Measurements from ENCODE around the gene CDH8. TPM values are rescaled to one million over a fixed set of nuclear protein-coding genes. Genes with fewer than 3 reads are reported as not detected.

CDH8 gene
- total and polyA plus RNA-seq, 2 donors (not counting 3 experiments of a cell fraction or from before 2014, with no cell fraction given), result not detected

DNA sequence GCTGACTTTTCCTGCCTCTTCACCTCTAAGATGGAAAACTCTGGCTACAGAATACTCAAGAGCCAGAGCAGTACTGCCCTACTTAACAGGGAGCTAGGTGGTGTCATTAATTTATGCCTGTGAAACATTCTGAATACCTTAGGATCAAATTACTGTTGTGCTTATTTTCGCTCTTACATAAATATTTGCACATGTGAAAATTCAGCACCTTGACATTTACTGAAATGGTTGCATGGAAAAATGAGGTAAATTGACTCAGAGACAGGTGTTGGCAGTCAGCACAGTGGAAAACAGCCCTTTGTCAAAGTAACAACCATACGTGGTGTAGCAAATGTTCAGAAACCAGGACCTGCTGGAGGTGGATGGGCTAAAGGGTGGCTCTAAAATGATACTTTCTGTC lies 193.6 kb downstream of the CDH8 start:
- DNase-seq (ENCODE audit: low read depth, low spot score), result no peak
- H3K36me3 ChIP-seq (ENCODE audit: control insufficient read depth in 2 of 2, extremely low read depth in 1 of 2, insufficient read depth in 2 of 2, low read length in 2 of 2), result no peaks in the 10 kb centered on the region
- H3K79me2 ChIP-seq (ENCODE audit: control insufficient read depth, insufficient read depth, low read length), result no peaks in the 10 kb centered on the region
- H4K20me1 ChIP-seq (replicated peaks; ENCODE audit: control insufficient read depth, extremely low read depth, insufficient read depth, low read length), result no peaks in the 10 kb centered on the region
- H3K4me3 ChIP-seq (replicated peaks in 1 of 3; ENCODE audit: insufficient read depth in 1 of 3, low read depth in 1 of 3, low read length in 3 of 3), result no peak overlapping the region
- no TSS peak for BruUV-seq (replicated peaks)
- POLR2A ChIA-PET, result no interaction called here
- H3K9me1 ChIP-seq (replicated peaks; ENCODE audit: control insufficient read depth, extremely low read depth, insufficient read depth, low read length), result no peaks in the 10 kb centered on the region
- CTCF ChIA-PET, result no interaction called here
- no peaks in the 10 kb centered on the region for H3K27me3 ChIP-seq (ENCODE audit: control insufficient read depth in 2 of 2, insufficient read depth in 2 of 2, low read length in 2 of 2)
- intact Hi-C loops (cut with micrococcal nuclease), result no loop called here
- TF ChIP-seq MYC (IDR thresholded peaks at IDR 0.05; ENCODE audit: low read depth, low read length) (no peak), POLR2A (IDR thresholded peaks at IDR 0.05; ENCODE audit: low read depth, low read length) (no peak), JUN (IDR thresholded peaks at IDR 0.05; ENCODE audit: borderline replicate concordance, insufficient read depth, insufficient read length, low read depth) (no peak), FOS (IDR thresholded peaks at IDR 0.05; ENCODE audit: borderline replicate concordance, insufficient read depth, low read length) (no peak), POLR2AphosphoS5 (IDR thresholded peaks at IDR 0.05; ENCODE audit: insufficient read depth, low read depth, low read length) (no peak), EZH2 (IDR thresholded peaks at IDR 0.05; ENCODE audit: borderline replicate concordance, low read depth, low read length, severe bottlenecking) (no peak), GATA2 (IDR thresholded peaks at IDR 0.05; ENCODE audit: insufficient read depth, insufficient read length, low read depth, low read length) (no peak)
- TF ChIP-seq, protein P1, sequence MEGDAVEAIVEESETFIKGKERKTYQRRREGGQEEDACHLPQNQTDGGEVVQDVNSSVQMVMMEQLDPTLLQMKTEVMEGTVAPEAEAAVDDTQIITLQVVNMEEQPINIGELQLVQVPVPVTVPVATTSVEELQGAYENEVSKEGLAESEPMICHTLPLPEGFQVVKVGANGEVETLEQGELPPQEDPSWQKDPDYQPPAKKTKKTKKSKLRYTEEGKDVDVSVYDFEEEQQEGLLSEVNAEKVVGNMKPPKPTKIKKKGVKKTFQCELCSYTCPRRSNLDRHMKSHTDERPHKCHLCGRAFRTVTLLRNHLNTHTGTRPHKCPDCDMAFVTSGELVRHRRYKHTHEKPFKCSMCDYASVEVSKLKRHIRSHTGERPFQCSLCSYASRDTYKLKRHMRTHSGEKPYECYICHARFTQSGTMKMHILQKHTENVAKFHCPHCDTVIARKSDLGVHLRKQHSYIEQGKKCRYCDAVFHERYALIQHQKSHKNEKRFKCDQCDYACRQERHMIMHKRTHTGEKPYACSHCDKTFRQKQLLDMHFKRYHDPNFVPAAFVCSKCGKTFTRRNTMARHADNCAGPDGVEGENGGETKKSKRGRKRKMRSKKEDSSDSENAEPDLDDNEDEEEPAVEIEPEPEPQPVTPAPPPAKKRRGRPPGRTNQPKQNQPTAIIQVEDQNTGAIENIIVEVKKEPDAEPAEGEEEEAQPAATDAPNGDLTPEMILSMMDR (IDR thresholded peaks at IDR 0.05; ENCODE audit: extremely low read depth in 1 of 2, insufficient read depth in 1 of 2, low read depth in 1 of 2, low read length in 2 of 2), result no peak
- TF ChIP-seq, protein P2, sequence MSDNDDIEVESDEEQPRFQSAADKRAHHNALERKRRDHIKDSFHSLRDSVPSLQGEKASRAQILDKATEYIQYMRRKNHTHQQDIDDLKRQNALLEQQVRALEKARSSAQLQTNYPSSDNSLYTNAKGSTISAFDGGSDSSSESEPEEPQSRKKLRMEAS (IDR thresholded peaks at IDR 0.05; ENCODE audit: insufficient read depth, insufficient read length), result no peak
- dilution Hi-C loops (cut with MboI; ENCODE audit: extremely low pct_ligation_motif_present, low sequenced_read_pairs), result no loop called here
- no peak overlapping the region for H3K9ac ChIP-seq (replicated peaks; ENCODE audit: extremely low read depth, insufficient read depth, low read length)
- no peak overlapping the region for H3K27ac ChIP-seq (ENCODE audit: insufficient read depth, low read depth, low read length)
- no peaks in the 10 kb centered on the region for H3K4me1 ChIP-seq (ENCODE audit: control insufficient read depth, extremely low read depth, insufficient read depth, low read length)
- no peak for FAIRE-seq
- no peak overlapping the region for H3K4me2 ChIP-seq (ENCODE audit: insufficient read depth, low read length)
- no peak overlapping the region for H2AFZ ChIP-seq (ENCODE audit: low read depth, low read length)
- H3K9me3 ChIP-seq (replicated peaks; ENCODE audit: control insufficient read depth, insufficient read depth, low read length), result no peaks in the 10 kb centered on the region
